Activated T-cell treated with anti-CD3 and anti-CD28 coated beads, Interleukin-2, amount 50 U/mL, for 24 hours (primary cell): ENCODE results near the gene PBX1.

ENCODE experiments used
- DNase-seq: peaks from one replicate; pipeline ENCODE4 v3.0.0-alpha.2; 2020
- H3K27ac Mint-ChIP-seq: 2 replicates; pipeline ENCODE4 v1.8.0; 2020; ENCODE audit warnings: mild to moderate bottlenecking, mixed read lengths
- H3K27me3 Mint-ChIP-seq: 2 replicates; pipeline ENCODE4 v1.8.0; 2020; ENCODE audit warnings: mixed read lengths
- H3K36me3 Mint-ChIP-seq: 2 replicates; pipeline ENCODE4 v1.8.0; 2020; ENCODE audit warnings: low read depth, mixed read lengths
- H3K4me1 Mint-ChIP-seq: 2 replicates; pipeline ENCODE4 v1.8.0; 2020; ENCODE audit warnings: low read depth, mixed read lengths
- H3K4me3 Mint-ChIP-seq: 2 replicates; pipeline ENCODE4 v1.8.0; 2020; ENCODE audit warnings: mild to moderate bottlenecking, moderate library complexity, mixed read lengths
- H3K9me3 Mint-ChIP-seq: 2 replicates; pipeline ENCODE4 v1.8.0; 2020; ENCODE audit warnings: mixed read lengths

PBX1 gene

DNA sequence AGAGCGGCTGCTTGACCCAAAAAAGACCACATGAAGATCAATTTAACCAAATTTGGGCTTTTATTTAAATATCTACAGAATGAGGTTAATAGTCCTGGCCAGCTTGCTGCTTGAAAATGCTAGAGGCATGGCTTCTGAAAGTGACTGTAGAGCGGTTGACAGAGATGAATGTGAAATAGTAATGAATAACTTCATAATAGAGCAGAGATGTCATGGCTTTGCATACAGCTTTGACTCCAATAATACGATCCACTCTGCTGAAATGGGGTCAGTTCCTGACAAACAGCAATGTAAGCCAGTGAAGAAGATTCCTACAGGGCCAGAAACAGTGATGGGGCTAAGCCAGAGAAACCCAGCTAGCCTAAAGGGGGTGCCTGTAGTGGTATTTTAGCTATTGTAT is 183.8 kb downstream of the PBX1 start:
- Mint-ChIP-seq H3K27ac (no peak overlapping the region), H3K27me3 (no peaks in the 10 kb centered on the region), H3K36me3 (no peaks in the 10 kb centered on the region), H3K9me3 (no peaks in the 10 kb centered on the region), H3K4me1 (no peaks in the 10 kb centered on the region), H3K4me3 (no peak overlapping the region)
- no peak for DNase-seq

GRCh38 chr1:164743976-164744375 is 185.0 kb downstream of the PBX1 start:
- Mint-ChIP-seq H3K4me3 (no peak overlapping the region), H3K9me3 (no peaks in the 10 kb centered on the region), H3K27me3 (no peaks in the 10 kb centered on the region), H3K4me1 (no peaks in the 10 kb centered on the region), H3K36me3 (no peaks in the 10 kb centered on the region), H3K27ac (no peak overlapping the region)
- no peak for DNase-seq

DNA sequence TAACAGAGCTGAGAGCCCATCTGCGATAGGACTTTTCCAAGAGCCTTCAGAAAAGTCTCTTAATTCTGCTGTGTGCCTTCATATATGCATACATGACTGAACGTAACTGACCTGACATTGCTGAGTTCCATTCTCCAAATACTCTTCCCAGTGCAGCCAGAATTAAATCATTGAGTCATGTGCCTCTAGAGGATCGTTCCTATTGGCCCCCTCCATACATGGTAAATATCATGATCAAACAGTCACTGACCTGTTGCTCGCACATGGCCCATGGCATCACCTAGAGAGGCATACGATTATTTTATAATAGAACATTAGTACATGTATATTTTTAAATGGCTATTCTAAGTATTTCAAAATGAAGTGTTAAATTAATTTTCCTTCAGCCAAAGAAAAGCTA is 186.8 kb downstream of the PBX1 start:
- Mint-ChIP-seq H3K27ac (no peak overlapping the region), H3K27me3 (no peaks in the 10 kb centered on the region), H3K4me3 (no peak overlapping the region), H3K9me3 (no peaks in the 10 kb centered on the region), H3K4me1 (no peaks in the 10 kb centered on the region), H3K36me3 (no peaks in the 10 kb centered on the region)
- DNase-seq, result no peak

- no peaks in the 10 kb centered on the region for H3K9me3 Mint-ChIP-seq
- no peak for DNase-seq
- no peaks in the 10 kb centered on the region for H3K36me3 Mint-ChIP-seq
- H3K27me3 Mint-ChIP-seq, result no peaks in the 10 kb centered on the region
- H3K4me1 Mint-ChIP-seq, result no peaks in the 10 kb centered on the region
- H3K27ac Mint-ChIP-seq, result no peak overlapping the region
- no peak overlapping the region for H3K4me3 Mint-ChIP-seq
Observed at GRCh38 chr1:164746632-164747031, 187.6 kb downstream of the PBX1 start.

DNA sequence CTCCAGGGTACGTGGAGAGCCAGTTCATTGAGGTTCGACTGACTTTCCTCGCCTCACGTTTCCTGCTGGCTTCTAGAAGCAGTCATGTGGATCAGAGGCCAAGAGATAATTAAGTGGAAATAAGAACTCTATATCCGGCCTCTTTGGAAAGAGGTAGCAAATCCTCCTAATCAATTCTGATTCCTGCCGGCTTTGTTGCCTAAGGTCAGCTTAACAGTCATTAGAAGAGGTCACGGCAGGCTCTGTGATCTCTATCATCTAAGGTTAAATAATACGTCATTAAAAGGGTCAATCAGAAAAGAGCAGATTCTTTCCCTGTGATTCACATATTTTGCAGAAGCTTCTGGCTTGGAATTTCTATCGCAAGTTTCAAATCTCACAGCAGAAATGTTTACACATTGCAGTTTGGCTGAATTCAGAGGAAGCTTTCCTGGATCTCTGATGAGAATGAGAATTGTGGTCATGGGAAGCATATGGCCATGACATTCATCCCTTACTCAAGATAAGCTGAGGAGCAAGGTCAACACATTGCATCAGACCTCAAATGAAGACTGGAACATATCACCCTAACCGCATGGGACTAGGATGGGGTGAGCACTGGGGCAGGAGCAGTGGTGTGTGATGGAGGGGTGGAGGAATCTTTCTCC is 189.4 kb downstream of the PBX1 start:
- DNase-seq, result no peak
- H3K4me3 Mint-ChIP-seq, result no peak overlapping the region

GRCh38 chr1:164753521-164754077 is 194.6 kb downstream of the PBX1 start:
- no peak overlapping the region for H3K4me3 Mint-ChIP-seq
- no peak overlapping the region for H3K27ac Mint-ChIP-seq
- no peaks in the 10 kb centered on the region for H3K27me3 Mint-ChIP-seq
- no peaks in the 10 kb centered on the region for H3K36me3 Mint-ChIP-seq
- no peak for DNase-seq
- H3K4me1 Mint-ChIP-seq, result no peaks in the 10 kb centered on the region
- H3K9me3 Mint-ChIP-seq, result no peaks in the 10 kb centered on the region

More for the DNA sequence above, 189.4 kb downstream of the PBX1 start:
- H3K36me3 Mint-ChIP-seq, result no peaks in the 10 kb centered on the region
- no peaks in the 10 kb centered on the region for H3K4me1 Mint-ChIP-seq
- H3K9me3 Mint-ChIP-seq, result no peaks in the 10 kb centered on the region
- no peak overlapping the region for H3K27ac Mint-ChIP-seq
- no peaks in the 10 kb centered on the region for H3K27me3 Mint-ChIP-seq

DNA sequence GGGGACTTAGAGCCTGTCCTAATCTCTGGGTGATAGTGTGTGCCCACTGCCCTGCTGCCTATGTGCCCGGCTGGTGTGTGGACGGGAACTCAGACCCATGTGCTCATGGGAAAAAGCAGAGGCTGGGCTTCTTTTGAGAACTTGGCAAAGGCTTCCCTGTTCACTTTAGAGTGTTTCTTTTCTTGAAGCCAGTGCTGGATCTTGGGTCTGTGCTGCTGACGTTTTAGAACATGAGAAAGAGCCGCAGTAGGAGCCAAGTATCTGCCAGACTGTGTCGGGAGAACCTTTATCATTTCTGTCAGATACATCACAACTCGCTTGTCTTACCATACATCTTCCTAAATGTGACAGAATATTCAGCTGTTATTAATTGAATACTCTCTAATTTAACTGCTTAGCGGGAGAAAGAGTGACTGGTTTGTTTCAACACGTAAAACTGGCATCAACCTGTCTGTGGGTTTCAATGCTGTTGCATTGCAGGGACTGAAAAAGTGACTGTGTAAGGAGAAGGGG is 195.2 kb downstream of the PBX1 start:
- no peak overlapping the region for H3K27ac Mint-ChIP-seq
- no peak for DNase-seq
- no peaks in the 10 kb centered on the region for H3K9me3 Mint-ChIP-seq

GRCh38 chr1:164755690-164756089 is 196.7 kb downstream of the PBX1 start:
- H3K9me3 Mint-ChIP-seq, result no peaks in the 10 kb centered on the region
- H3K4me1 Mint-ChIP-seq, result no peaks in the 10 kb centered on the region
- no peaks in the 10 kb centered on the region for H3K36me3 Mint-ChIP-seq
- H3K27me3 Mint-ChIP-seq, result no peaks in the 10 kb centered on the region
- no peak for DNase-seq
- no peak overlapping the region for H3K27ac Mint-ChIP-seq
- H3K4me3 Mint-ChIP-seq, result no peak overlapping the region

More for the DNA sequence above, 195.2 kb downstream of the PBX1 start:
- Mint-ChIP-seq H3K4me3 (no peak overlapping the region), H3K36me3 (no peaks in the 10 kb centered on the region), H3K4me1 (no peaks in the 10 kb centered on the region), H3K27me3 (no peaks in the 10 kb centered on the region)

DNA sequence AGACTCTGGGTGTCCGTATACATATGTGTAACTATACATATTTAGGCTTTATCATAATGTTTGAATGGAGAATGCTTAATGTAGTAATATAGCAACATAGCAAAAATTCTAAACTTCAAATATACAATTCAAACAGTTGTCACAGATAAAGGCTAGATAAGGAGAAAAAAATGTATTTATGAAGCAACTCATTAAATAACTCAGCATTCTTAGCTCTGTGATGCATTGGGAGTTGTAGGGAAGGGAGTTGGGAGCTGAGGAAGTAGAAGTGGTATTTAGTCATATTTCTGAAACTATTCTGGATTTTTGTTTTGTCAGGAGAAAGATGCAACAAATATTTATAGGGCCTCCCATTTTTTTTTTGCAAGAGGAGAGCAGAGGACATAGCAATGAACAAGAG is 197.8 kb downstream of the PBX1 start:
- H3K36me3 Mint-ChIP-seq, result no peaks in the 10 kb centered on the region
- no peaks in the 10 kb centered on the region for H3K27me3 Mint-ChIP-seq
- H3K27ac Mint-ChIP-seq, result no peak overlapping the region
- DNase-seq, result no peak
- H3K9me3 Mint-ChIP-seq, result no peaks in the 10 kb centered on the region
- no peaks in the 10 kb centered on the region for H3K4me1 Mint-ChIP-seq
- H3K4me3 Mint-ChIP-seq, result no peak overlapping the region

DNA sequence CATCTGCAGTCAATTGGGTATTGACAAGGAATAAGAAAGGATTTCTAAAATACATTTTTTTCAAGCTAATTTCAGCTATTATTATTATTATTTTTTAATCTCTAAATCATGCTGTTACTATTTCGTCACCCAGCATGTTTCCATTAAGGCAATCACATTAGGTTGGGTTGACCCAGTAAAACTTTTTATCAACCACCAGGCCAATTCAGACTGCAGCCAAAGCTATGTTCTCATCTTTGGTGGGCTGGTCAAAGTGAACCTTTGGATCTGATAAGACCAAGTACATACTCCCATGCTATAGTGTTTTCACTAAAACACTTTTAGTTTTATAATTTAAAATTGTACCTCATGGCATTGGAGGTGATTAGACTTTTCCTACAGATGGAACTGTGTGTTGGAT is 198.6 kb downstream of the PBX1 start:
- H3K9me3 Mint-ChIP-seq, result no peaks in the 10 kb centered on the region
- no peaks in the 10 kb centered on the region for H3K36me3 Mint-ChIP-seq
- DNase-seq, result no peak
- no peaks in the 10 kb centered on the region for H3K27me3 Mint-ChIP-seq
- no peak overlapping the region for H3K27ac Mint-ChIP-seq
- no peaks in the 10 kb centered on the region for H3K4me1 Mint-ChIP-seq
- H3K4me3 Mint-ChIP-seq, result no peak overlapping the region

DNA sequence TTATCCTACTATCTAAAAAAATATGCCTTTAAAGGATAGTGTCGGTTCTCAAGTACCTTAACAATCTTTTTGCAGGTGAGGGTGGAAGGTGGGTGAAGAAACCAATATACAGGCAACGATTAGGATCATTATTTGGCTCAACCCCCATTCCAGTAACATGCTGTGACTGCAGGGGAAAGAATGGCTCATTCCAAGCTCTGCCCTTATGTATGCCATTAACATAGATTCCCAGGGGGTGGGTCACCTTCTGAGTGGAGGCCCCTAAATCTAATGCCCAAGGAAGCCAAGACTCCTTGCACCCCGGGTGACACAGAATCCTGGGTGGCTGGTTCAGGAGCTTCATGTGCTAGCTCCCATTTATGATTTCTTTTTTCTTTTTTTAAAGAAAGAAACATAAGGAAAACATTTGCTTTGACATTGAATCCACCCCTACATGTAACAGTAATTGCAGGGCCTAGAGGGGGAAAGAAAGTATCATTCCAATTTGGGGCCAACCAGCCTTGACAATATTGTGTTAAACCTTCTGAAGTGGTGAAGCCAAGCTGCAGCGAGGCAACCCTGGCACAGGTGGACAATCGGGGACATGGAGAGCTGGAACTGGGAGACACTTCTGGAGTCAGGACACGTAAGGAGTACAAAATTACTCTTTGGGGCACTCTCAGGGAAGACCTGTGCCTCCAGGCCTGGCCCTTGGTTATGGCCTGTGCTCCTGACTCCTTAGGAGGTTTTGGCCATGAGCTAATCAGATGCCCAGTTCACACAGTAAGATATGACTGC is 200.3 kb downstream of the PBX1 start:
- Mint-ChIP-seq H3K27ac (no peak overlapping the region), H3K4me1 (no peaks in the 10 kb centered on the region), H3K27me3 (no peaks in the 10 kb centered on the region), H3K36me3 (no peaks in the 10 kb centered on the region), H3K9me3 (no peaks in the 10 kb centered on the region), H3K4me3 (no peak overlapping the region)
- DNase-seq, result no peak

DNA sequence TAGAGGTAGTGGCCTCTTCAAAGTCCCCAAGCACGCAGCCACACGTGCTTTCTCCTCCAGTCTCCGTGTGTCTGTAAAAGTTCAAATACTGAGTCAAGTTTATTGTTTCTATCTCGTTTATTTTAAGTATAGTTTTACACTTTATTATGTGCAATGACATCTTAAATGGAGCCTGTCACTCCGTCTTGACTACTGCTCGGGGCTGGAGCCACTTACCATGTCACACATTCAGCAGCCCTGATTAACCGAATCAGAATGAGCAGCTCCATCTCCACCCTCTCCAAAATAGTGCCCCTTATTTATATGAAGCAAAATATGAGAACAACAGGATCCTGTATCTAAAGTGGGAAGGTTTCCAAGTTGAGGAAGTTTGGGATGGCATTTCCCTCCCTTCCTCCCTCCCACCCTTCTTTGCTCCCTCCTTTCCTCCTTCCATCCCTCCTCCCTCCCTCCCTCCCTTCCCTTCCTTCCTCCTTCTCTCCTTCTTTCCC is 201.0 kb downstream of the PBX1 start:
- no peaks in the 10 kb centered on the region for H3K9me3 Mint-ChIP-seq
- no peak overlapping the region for H3K27ac Mint-ChIP-seq
- no peak for DNase-seq
- no peak overlapping the region for H3K4me3 Mint-ChIP-seq
- H3K36me3 Mint-ChIP-seq, result no peaks in the 10 kb centered on the region
- H3K4me1 Mint-ChIP-seq, result no peaks in the 10 kb centered on the region
- H3K27me3 Mint-ChIP-seq, result no peaks in the 10 kb centered on the region

GRCh38 chr1:164760569-164760968 is 201.6 kb downstream of the PBX1 start:
- no peak for DNase-seq
- Mint-ChIP-seq H3K27ac (no peak overlapping the region), H3K4me1 (no peaks in the 10 kb centered on the region), H3K9me3 (no peaks in the 10 kb centered on the region), H3K36me3 (no peaks in the 10 kb centered on the region), H3K4me3 (no peak overlapping the region), H3K27me3 (no peaks in the 10 kb centered on the region)

DNA sequence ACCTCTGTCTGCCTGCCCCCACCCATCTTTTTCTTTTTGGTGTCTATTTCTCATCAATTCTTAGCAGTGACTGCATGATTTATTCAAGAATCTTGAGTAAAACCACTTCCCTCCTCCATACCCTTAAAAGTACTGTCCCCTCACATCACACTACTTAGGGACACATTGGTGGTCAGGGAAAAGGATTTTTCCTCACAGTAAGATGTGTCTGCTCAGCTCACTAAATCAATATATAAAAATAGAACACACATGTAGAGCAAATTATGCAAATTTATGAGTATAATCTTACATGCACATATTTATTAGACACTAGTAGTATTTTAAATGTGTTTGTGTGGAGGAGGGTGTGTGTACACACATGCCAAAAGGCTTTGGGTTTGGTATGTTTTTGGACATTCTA is 202.0 kb downstream of the PBX1 start:
- DNase-seq, result no peak
- H3K27ac Mint-ChIP-seq, result no peak overlapping the region
- H3K4me1 Mint-ChIP-seq, result no peaks in the 10 kb centered on the region
- no peaks in the 10 kb centered on the region for H3K9me3 Mint-ChIP-seq
- no peaks in the 10 kb centered on the region for H3K36me3 Mint-ChIP-seq
- no peak overlapping the region for H3K4me3 Mint-ChIP-seq
- H3K27me3 Mint-ChIP-seq, result no peaks in the 10 kb centered on the region

DNA sequence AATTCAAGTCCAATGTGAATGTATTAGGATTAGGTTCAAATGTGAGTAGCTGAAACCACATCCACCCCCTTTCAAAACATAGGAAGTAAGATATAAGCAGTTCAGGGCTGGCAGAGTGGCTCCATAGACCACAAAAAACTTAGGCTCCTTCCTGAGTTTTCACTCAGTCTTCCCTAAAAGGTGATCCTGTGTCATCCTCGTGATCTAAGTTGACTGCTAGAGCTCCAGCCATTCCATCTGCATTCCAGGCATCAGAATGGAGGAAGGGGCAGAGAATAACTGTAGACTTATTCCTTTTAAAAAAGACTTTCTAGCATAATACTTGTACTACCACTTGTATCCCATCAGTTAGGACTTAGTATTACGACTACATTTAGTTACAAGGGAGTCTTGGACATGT is 204.1 kb downstream of the PBX1 start:
- no peak for DNase-seq
- Mint-ChIP-seq H3K4me3 (no peak overlapping the region), H3K27me3 (no peaks in the 10 kb centered on the region), H3K36me3 (no peaks in the 10 kb centered on the region), H3K27ac (no peak overlapping the region), H3K4me1 (no peaks in the 10 kb centered on the region), H3K9me3 (no peaks in the 10 kb centered on the region)
